B cell (primary cell): Measurements from ENCODE around the gene MYL10.

Experiments used
- EZH2 ChIP-seq: IDR thresholded peaks from 2 replicates; pipeline ENCODE4 v1.6.1; 2012; ENCODE audit warnings: borderline replicate concordance, low read depth, mild to moderate bottlenecking, moderate library complexity, low read length; ENCODE audit not compliant: insufficient read depth, poor library complexity, severe bottlenecking
- TF ChIP-seq, protein P1 (sequence below): fragments of 200-600 bp; IDR thresholded peaks from one replicate; pipeline ENCODE4 v1.8.0; 2022; ENCODE audit warnings: antibody characterized with exemption, mild to moderate bottlenecking

DNA sequence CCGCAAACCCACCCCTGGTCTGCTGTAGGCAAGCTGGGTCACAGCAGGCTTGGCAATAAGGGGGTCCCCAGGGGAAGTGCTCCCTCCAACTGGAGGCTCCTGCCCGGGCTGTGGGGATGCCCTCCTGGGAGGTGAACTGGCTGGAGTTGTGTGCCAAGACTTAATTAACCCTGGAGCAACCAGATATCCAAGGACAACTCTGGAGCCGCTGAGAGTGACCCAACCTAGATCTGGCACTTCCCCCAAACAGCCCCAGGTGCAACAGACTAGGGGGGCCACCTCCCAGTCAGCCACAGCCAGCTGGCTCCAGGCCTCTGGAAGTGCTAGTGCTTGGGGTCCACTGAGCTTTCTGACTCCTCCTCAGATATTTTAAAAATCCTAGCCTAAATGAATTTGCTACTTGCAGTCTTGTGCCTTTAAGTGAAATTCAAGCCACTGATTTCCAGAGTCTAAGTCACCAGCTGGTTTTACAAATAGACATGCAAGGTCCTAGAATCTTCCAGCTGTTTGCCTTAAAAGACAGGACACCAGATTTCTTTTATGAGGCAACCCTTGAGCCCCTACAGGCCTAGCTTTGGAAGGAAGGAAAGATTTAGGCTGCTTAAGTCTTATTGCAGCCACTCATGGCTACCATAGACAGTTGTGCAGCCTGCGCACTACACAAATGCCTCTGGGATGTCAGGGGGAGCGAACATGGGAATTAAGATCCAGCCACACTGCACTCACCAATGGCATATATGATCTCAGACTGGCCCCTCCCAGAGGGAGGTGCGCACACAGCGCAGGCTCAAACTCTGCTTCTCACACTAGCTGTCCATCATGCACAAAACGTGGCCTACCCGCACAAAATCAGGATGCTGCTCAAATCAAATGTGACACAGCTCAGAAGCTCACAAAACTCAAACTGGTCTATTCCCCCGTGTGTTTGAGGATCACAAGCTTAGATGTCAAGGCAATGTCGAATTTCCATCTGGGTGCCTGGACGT lies 42.6 kb upstream of the MYL10 start:
- TF ChIP-seq, protein P1, sequence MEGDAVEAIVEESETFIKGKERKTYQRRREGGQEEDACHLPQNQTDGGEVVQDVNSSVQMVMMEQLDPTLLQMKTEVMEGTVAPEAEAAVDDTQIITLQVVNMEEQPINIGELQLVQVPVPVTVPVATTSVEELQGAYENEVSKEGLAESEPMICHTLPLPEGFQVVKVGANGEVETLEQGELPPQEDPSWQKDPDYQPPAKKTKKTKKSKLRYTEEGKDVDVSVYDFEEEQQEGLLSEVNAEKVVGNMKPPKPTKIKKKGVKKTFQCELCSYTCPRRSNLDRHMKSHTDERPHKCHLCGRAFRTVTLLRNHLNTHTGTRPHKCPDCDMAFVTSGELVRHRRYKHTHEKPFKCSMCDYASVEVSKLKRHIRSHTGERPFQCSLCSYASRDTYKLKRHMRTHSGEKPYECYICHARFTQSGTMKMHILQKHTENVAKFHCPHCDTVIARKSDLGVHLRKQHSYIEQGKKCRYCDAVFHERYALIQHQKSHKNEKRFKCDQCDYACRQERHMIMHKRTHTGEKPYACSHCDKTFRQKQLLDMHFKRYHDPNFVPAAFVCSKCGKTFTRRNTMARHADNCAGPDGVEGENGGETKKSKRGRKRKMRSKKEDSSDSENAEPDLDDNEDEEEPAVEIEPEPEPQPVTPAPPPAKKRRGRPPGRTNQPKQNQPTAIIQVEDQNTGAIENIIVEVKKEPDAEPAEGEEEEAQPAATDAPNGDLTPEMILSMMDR: no peak
- TF ChIP-seq EZH2: no peak
